Measurements from ENCODE around the gene SLIT3. TPM values are rescaled to one million over a fixed set of nuclear protein-coding genes. Genes with fewer than 3 reads are reported as not detected.

The SLIT3 gene
- total RNA-seq, 4 donors from 2014 or later, result 10.8 to 30.8 (median 18.4) TPM

DNA sequence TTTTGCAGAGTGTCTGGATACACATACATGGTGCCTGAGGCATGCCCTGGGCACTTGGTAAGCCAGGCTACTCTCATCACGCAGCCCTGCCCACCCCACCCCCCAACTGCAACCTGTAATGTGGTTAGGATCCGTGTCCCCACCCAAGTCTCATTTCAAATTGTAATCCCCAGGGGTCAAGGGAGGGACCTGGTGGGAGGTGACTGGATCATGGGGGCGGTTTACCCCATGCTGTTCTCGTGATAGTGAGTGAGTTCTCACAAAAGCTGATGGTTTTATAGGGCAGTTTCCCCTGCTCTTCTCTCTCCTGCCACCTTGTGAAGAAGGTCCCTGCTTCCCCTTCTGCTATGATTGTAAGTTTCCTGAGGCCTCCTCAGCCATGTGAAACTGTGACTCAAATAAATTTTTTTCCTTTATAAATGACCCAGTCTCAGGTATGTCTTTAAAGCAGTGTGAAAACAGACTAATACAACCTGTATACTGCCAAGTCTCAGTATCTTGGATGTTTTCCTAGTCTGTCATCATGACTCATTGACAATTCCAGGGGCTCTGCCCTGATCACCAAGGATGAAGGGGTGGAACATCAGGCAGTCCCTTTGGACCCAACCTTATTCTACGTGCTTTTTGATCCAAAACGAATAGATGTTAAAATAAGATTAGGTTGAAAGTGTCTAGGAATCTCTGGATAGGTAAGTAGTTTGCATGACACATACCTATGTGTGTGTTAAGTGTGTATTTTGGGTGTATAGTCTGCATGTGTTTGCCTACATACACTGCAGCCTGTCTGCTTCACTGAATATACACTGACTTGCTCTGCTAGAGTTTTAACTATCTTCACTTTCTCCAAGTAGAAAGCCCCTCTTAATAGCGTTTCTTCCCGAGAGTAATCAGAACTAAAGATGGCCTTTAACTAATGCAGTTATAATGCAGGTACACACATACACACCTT lies 293.8 kb downstream of the SLIT3 start:
- Histone ChIP-seq H3K9me3 (no peaks in the 10 kb centered on the region), H3K27ac (peak overlapping the region; percentile 19), H3K36me3 (no peaks in the 10 kb centered on the region), H3K4me1 (peaks cover 28% of the 10 kb centered on the region), H3K4me3 (no peak overlapping the region), H3K27me3 (no peaks in the 10 kb centered on the region)
- TF ChIP-seq POLR2A (IDR thresholded peaks at IDR 0.05) (no peak), POLR2AphosphoS5 (IDR thresholded peaks at IDR 0.05) (no peak), EP300 (IDR thresholded peaks at IDR 0.05) (no peak)
- TF ChIP-seq, protein P1, sequence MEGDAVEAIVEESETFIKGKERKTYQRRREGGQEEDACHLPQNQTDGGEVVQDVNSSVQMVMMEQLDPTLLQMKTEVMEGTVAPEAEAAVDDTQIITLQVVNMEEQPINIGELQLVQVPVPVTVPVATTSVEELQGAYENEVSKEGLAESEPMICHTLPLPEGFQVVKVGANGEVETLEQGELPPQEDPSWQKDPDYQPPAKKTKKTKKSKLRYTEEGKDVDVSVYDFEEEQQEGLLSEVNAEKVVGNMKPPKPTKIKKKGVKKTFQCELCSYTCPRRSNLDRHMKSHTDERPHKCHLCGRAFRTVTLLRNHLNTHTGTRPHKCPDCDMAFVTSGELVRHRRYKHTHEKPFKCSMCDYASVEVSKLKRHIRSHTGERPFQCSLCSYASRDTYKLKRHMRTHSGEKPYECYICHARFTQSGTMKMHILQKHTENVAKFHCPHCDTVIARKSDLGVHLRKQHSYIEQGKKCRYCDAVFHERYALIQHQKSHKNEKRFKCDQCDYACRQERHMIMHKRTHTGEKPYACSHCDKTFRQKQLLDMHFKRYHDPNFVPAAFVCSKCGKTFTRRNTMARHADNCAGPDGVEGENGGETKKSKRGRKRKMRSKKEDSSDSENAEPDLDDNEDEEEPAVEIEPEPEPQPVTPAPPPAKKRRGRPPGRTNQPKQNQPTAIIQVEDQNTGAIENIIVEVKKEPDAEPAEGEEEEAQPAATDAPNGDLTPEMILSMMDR (IDR thresholded peaks at IDR 0.05), result no peak
- WGBS, result 68% methylated on average over 7 of the region's 8 CpGs
- DNase-seq (ENCODE audit: low spot score in 2 of 2), result no peak

DNA sequence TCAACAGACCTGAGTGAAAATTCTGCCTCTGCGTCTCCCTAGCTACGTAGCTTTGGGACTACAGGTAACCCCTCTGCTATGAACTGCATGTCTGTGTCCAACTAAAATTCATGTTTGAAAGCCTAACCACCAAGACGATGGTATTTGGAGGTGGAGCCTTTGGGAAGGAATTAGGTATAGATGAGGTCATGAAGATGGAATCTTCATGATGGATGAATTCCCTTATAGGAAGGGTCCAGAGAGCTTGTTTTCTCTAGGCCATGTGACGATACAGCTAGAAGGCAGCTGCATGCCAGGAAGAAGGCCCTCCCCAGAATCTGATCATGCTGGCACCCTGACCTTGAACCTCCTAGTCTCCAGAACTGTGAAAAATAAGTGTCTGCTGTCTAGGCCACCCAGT lies 296.4 kb downstream of the SLIT3 start:
- no peak for DNase-seq (ENCODE audit: low spot score in 2 of 2)
- WGBS, result 65% methylated on average over 4 of the region's 4 CpGs

DNA sequence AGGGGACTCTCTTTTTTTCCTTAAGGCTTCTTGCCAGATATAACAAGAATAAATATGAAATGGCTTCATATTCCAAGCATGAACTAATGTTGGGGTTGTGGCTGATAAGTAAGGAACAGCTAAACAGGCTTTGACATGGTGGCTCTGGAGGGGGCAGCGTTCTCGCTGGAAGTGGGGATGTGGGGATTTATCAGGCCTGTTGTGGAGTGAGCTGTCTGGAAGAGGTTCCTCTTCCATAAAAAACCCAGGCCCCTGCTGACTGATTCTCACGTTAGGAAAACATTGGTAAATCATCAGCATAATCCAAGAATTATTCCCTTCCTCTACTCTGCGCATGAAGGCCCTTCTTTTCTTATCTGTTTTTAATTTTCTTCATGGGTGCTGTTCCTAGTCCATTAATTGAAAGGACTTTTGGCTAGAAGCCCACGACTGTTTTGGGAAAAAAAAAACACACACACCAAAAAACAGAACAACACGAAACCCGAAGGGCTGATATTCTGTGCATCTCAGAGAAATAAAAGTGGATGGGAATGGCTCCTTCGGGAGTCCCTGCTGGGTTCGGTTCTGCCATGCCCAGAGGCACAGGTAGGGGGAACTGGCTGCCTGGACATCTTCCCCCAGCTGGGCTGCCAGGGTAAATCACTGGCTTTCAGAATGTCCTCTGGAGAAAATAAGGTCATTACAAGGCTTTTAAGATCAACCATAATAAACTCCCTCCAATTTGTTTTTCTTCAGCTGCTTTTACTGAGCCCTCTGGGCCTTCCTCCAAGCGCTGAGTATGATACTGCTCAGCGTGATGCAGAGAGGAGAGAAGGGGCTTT lies 297.0 kb downstream of the SLIT3 start:
- whole genome bisulfite sequencing, result 63% methylated on average over 11 of the region's 11 CpGs
- TF ChIP-seq EP300 (IDR thresholded peaks at IDR 0.05) (no peak), POLR2A (IDR thresholded peaks at IDR 0.05) (no peak), POLR2AphosphoS5 (IDR thresholded peaks at IDR 0.05) (no peak)
- TF ChIP-seq, protein P1 (IDR thresholded peaks at IDR 0.05), result no peak
- no peak for DNase-seq (ENCODE audit: low spot score in 2 of 2)
- no peak overlapping the region for H3K4me3 ChIP-seq
- no peaks in the 10 kb centered on the region for H3K9me3 ChIP-seq
- peak overlapping the region; percentile 25 for H3K27ac ChIP-seq
- peaks cover 19% of the 10 kb centered on the region for H3K4me1 ChIP-seq
- no peaks in the 10 kb centered on the region for H3K36me3 ChIP-seq
- no peaks in the 10 kb centered on the region for H3K27me3 ChIP-seq

More for the DNA sequence above, 296.4 kb downstream of the SLIT3 start:
- no peaks in the 10 kb centered on the region for H3K9me3 ChIP-seq
- peaks cover 25% of the 10 kb centered on the region for H3K4me1 ChIP-seq
- TF ChIP-seq, protein P1 (IDR thresholded peaks at IDR 0.05), result no peak
- no peak for TF ChIP-seq POLR2A (IDR thresholded peaks at IDR 0.05)
- no peak for TF ChIP-seq EP300 (IDR thresholded peaks at IDR 0.05)
- TF ChIP-seq POLR2AphosphoS5 (IDR thresholded peaks at IDR 0.05), result no peak
- no peaks in the 10 kb centered on the region for H3K36me3 ChIP-seq
- no peaks in the 10 kb centered on the region for H3K27me3 ChIP-seq
- peak overlapping the region; percentile 0 for H3K27ac ChIP-seq
- H3K4me3 ChIP-seq, result no peak overlapping the region

DNA sequence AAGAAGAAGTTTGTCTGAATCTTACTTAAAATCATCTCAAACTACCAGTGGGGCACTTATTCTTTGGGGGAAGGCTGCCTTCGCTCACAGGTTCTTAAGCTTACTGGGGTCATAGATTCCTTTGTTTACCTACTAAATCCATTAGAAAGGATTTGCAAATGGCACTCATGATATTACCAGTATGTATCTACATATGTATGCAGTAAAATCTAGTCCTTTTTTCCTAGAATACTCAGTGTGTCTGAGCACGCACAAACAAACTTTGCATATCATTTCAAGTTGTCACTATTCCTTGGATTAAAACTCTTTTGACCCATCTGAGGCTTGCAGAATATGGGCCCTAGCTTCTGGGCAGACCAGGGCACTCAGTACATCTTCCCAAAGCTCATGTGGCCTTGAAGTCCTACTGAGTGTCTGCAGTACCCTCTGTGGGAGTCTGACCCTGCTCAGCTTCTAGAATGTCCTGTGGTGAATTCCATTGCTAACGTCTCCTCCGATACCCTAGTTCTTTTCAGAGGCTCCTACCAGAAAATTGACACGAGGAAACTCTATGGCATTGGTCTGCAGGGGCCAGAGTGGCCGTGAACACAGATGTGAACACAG lies 297.9 kb downstream of the SLIT3 start:
- no peak for TF ChIP-seq EP300 (IDR thresholded peaks at IDR 0.05)
- TF ChIP-seq, protein P1 (IDR thresholded peaks at IDR 0.05), result no peak
- H3K27me3 ChIP-seq, result no peaks in the 10 kb centered on the region
- H3K9me3 ChIP-seq, result no peaks in the 10 kb centered on the region
- H3K4me3 ChIP-seq, result no peak overlapping the region
- no peak for DNase-seq (ENCODE audit: low spot score in 2 of 2)
- peaks cover 12% of the 10 kb centered on the region for H3K4me1 ChIP-seq
- no peaks in the 10 kb centered on the region for H3K36me3 ChIP-seq
- no peak overlapping the region for H3K27ac ChIP-seq
- 88% methylated on average over 6 of the region's 6 CpGs for WGBS

Measured in suprapubic skin (tissue), 4 donors.